GM20000 (cell line): ENCODE data around the gene GAGE12J.
"Not testable (repeated sequence)": the region's sequence is repeated elsewhere in the genome, so short reads cannot be mapped to it uniquely, and the experiment has no call there.

Source experiments
- DNase-seq: peaks from one replicate; pipeline ENCODE4 v3.0.0; 2012; ENCODE audit warnings: low spot score
- TF ChIP-seq, protein P1 (sequence below): IDR thresholded peaks from 2 replicates; pipeline ENCODE4 v1.5.1; 2012; ENCODE audit warnings: mild to moderate bottlenecking, control low read depth; ENCODE audit errors: extremely low read depth, missing control alignments

Gene GAGE12J

DNA sequence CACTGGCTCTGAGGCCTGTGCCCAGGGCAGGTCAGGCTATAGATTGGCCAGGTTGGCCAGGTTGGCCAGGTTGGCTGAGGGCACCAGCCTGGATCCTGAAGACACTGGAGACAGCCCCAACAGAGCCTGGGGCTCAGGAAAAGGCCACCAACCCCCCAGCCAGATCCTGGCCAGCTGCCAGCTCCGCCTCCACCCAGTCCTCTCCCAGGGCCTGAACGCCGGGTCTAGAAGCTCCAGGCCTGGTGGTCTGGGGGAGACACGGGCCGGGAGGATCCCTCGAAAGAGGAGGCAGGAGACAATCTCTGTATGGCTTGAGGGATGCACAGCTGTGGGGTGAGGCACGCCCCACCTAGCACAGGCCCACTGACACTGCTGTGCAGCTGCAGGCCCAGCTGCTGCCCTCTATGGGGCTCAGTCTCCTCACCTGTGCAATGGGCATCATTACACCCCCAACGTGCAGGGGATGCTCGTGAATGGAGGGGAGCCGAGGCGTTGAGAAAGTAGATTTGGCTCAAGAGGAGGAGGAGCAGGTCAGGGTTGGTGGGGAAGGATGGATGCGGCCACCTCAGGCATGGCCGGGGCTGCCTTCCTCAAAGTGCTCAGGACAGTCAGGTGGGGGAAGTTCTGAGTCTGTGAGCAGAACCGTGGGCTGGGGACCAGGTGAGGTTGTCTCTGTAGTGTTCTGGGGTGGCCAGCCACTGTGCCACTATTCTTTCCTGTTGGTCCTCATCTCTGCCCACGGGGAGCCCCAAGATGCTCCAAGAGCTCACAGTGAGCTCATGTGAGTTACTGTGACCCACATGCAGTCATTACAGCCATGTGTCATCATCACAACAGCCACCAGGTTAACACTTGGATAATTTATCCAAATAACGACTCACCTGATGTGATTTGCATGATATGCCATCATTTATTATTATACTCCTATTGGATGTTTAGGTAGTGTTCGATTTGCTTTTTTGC is 29.2 kb upstream of the GAGE12J start:
- TF ChIP-seq, protein P1, sequence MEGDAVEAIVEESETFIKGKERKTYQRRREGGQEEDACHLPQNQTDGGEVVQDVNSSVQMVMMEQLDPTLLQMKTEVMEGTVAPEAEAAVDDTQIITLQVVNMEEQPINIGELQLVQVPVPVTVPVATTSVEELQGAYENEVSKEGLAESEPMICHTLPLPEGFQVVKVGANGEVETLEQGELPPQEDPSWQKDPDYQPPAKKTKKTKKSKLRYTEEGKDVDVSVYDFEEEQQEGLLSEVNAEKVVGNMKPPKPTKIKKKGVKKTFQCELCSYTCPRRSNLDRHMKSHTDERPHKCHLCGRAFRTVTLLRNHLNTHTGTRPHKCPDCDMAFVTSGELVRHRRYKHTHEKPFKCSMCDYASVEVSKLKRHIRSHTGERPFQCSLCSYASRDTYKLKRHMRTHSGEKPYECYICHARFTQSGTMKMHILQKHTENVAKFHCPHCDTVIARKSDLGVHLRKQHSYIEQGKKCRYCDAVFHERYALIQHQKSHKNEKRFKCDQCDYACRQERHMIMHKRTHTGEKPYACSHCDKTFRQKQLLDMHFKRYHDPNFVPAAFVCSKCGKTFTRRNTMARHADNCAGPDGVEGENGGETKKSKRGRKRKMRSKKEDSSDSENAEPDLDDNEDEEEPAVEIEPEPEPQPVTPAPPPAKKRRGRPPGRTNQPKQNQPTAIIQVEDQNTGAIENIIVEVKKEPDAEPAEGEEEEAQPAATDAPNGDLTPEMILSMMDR: no peak
- DNase-seq: no peak

DNA sequence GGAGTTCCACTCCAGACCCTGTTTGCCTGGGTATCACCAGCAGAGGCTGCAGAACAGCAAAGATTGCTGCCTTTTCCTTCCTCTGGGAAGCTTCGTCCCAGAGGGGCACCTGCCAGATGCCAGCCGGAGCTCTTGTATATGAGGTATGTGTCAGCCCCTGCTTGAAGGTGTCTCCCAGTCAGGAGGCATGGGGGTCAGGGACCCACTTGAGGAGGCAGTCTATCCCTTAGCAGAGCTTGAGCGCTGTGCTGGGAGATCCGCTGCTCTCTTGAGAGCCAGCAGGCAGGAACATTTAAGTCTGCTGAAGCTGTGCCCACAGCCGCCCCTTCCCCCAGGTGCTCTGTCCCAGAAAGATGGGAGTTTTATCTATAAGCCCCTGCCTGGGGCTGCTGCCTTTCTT is 22.5 kb upstream of the GAGE12J start:
- not testable (repeated sequence) for DNase-seq

DNA sequence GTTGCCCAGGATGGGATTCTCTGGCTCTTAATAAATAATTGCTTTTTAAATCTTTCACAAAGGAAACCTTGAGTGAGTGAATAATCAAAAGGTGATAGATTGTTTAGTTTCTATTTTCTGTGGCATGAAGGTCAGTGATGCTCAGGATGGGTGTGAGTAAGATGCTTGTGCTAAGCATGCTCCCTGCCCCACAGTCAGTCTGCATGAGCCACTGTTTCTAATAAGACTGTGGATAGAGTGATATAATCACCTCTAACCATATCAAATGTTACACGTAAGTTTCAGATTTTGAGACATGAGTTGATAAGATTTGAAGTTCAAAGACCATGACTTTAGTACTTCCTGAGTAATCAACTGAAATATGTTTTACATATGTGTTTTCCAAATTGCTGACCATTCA is 21.1 kb upstream of the GAGE12J start:
- DNase-seq: no peak
- TF ChIP-seq, protein P1: no peak

DNA sequence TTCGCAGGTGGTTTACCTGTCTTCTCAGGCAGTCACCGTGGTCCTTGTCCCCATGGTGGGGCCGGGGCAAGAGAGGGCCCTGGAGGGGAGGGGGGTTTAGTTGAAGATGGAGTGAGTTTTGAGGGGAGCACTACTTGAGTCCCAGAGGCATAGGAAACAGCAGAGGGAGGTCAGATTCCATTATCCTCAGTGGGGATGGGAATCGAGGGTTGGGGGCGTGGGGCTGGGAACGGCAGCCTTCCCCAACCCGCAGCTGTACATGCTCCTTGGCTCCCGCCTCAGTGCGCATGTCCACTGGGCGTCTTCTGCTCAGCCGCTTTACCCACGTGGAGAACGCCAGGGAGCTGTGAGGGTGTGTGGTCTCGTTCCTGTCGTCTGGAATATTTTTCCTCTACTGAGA is 18.5 kb upstream of the GAGE12J start, which contains the start of gene GAGE10:
Gene GAGE10 (plus strand): TSS at position 301 of the 400 bp plus-strand sequence. CDS start 1,214 bp downstream, outside the sequence.
- DNase-seq: no peak
- TF ChIP-seq, protein P1: no peak

DNA sequence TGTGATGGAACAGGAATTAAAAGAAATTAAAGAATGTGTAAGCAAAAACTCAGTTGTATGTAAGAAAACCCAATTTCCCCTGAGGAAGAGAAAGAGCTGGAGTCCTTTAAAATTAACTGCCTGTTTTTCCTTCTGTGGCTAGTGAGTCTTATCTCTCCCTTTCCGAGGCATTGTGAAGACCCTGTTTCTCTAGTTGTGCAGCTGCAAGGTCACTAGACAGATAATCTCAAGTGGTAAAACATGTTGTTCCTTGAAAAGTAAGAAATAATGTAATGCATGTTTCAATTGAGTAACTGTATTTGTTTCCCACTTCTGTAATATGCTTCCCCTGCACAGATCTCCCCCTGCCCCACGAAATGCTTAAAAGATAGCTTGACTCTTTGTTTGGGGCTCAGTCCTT is 14.1 kb upstream of the GAGE12J start:
- not testable (repeated sequence) for DNase-seq

DNA sequence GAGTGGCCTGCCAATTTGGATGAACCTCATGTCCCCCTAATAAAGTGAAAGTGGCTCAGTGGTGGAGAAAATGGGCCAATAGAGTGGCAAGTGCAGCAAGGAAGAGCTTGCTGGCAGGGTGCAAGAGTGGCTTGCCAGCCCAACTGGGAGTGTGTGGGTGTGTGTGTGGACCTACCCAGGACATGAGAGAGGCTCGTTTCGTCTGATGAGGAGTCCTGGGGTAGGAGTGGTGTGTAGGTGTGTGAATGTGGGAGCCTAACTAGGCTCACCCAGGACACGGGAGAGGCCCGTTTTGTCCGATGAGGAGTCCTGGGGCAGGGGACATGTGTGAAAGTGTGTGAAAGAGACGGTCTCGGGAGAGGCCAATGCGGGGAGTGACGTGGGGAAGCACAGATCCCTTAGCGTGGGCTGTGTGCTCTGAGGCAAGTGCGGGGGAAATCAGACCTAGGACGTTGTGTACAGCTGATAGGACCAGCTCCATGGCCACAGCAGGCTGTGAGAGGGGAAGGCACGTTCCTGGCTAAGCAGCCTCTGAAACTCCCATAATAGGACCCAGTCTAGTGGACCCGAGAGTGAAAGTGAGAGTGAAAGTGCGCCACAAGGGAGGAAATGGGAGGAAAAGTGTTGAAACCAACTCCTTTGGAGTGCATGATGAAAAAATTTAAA is 13.1 kb upstream of the GAGE12J start:
- TF ChIP-seq, protein P1: no peak
- DNase-seq: no peak

DNA sequence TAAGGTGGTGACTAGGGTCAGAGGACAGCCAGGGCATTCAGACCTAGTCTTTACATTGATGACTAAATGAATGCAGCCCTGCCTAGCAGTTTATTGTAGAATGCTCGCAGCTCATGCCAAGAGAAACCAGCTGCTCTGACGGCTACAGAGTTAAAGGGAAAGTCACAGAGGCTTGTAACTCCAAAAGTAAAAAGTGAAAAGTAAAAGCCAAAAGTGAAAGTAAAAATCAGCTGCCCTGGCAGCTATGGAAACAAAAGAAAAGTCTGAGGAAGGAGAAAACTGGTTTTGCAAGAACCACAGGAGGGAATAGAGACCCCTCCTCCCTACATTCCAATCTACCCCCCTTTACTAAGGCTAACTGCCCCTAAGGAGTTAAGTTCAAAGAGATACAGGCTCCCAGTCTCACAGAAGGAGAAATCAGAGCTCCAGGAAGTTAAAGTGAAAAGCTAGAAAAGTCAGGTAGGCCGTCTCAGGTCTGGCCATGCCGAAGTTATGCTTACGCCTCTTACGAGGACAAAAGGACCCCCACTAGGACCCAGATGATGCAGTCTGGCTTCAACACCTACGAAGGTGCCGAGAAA is 12.3 kb upstream of the GAGE12J start:
- DNase-seq: no peak
- TF ChIP-seq, protein P1: no peak

DNA sequence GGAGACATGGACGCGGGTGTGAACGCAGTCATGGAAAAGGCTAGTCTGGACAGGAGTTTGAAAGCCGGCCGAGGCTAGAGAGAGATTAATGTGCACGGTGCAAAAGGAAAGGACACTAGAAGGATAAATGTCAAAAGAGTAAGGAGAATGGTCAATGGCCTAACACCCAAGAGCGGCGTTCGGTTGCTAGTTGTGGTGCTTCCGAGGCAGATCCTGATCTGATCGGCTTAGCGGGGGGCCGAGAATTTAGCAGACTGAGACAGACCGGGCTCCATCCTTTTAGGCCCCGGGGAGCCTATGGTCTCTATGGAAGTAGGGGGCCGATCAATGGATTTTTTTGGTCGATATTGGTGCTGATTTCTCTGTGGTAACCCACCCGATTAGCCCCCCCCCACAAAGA is 11.5 kb upstream of the GAGE12J start:
- no peak for DNase-seq
- TF ChIP-seq, protein P1: no peak
